ENCODE data around the gene CDK13. TPM values are rescaled to one million over a fixed set of nuclear protein-coding genes. Genes with fewer than 3 reads are reported as not detected.
A peak's percentile ranks its signal among the peaks of the same experiment; 100 is the strongest.
"Not testable (repeated sequence)": the region's sequence is repeated elsewhere in the genome, so short reads cannot be mapped to it uniquely, and the experiment has no call there.

CDK13 gene
- 42.6 and 45.5 TPM in 2 replicates for total RNA-seq

- peak within 1 kb of the TSS; percentile 96 for H3K4me3 Mint-ChIP-seq
- H3K27ac Mint-ChIP-seq = peak within 1 kb of the TSS; percentile 99
- peaks cover 41% of the 10 kb centered on the region for H3K4me1 Mint-ChIP-seq
- no peaks in the 10 kb centered on the region for H3K27me3 Mint-ChIP-seq
- peak; percentile 98 for DNase-seq
- H3K9me3 Mint-ChIP-seq = no peaks in the 10 kb centered on the region
- peaks cover 24% of the 10 kb centered on the region for H3K36me3 Mint-ChIP-seq (ENCODE audit: low read depth)
- intact Hi-C loops (cut with micrococcal nuclease) = loop anchor here (1.0 to 5.0 kb wide), 8 partner anchors 53 to 1932 kb away; partner anchors contain the start of genes MPLKIP, RALA and YAE1
Observed at GRCh38 chr7:39949971-39950472, at the start of gene CDK13. CDK13 (plus strand) TSS chr7:39950256; CDS start chr7:39950642, 386 bp downstream.

DNA sequence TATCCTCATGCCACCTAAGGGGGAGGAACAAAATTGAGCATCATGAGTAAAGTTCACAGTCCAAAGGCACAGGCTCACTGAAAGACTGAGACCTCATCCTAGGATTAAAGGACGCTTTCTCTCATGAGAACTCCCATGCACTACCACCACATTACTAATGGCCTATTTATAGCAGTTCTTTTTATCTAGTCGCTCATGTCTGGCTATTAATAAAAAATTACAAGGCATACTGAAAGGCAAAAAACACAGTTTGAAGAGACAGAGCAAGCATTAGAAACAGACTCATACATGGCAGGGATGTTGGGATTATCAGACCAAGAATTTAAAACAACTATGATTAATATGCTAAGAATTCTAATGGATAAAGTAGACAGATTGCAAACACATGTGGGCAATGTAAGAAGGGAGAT is 46.0 kb upstream of the CDK13 start:
- H3K36me3 Mint-ChIP-seq (ENCODE audit: low read depth) = peaks cover 1% of the 10 kb centered on the region
- no peaks in the 10 kb centered on the region for H3K4me1 Mint-ChIP-seq
- DNase-seq = no peak
- no peak overlapping the region for H3K4me3 Mint-ChIP-seq
- H3K27ac Mint-ChIP-seq = no peak overlapping the region
- intact Hi-C loops (cut with micrococcal nuclease) = no loop called here
- peaks cover 8% of the 10 kb centered on the region for H3K9me3 Mint-ChIP-seq
- H3K27me3 Mint-ChIP-seq = peaks cover 16% of the 10 kb centered on the region

DNA sequence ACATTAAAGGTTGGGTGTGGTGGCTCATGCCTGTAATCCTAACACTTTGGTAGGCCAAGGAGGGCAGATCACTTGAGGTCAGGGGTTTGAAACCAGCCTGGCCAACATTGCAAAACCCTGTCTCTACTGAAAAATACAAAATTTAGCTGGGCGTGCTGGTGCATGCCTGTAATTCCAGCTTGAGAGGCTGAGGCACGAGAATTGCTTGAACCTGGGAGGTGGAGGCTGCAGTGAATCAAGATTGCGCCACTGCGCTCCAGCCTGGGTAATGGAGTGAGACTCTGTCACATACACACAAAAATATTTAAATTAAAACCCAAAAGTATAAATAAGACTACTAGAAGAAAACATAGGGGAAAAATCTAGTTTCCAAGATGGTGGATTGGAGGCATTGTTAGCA is 41.9 kb upstream of the CDK13 start:
- no peak overlapping the region for H3K27ac Mint-ChIP-seq
- H3K9me3 Mint-ChIP-seq = peaks cover 8% of the 10 kb centered on the region
- H3K36me3 Mint-ChIP-seq (ENCODE audit: low read depth) = peaks cover 1% of the 10 kb centered on the region
- intact Hi-C loops (cut with micrococcal nuclease) = no loop called here
- peaks cover 6% of the 10 kb centered on the region for H3K27me3 Mint-ChIP-seq
- no peak for DNase-seq
- H3K4me1 Mint-ChIP-seq = no peaks in the 10 kb centered on the region
- no peak overlapping the region for H3K4me3 Mint-ChIP-seq

DNA sequence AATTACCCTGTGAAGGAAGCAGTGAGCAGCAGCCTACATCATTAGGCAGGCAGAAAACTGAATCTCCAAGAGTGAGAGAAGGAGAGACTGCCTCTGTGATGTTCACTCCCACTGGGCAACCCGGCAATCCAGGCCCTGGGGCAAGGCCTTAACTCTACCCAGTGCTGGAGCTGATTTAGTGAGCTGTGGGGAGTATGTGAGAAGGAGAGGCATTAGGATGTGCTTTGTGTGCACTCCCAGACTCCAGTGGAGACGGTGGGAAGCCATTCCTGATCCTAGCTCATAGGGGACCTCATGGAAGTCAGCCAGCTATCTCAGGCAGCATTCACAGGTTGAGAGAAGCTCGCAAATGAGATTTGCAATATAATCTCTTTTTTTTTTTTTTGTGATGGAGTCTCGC is 41.1 kb upstream of the CDK13 start:
- Mint-ChIP-seq H3K4me3 (no peak overlapping the region), H3K4me1 (no peaks in the 10 kb centered on the region), H3K36me3 (ENCODE audit: low read depth) (peaks cover 1% of the 10 kb centered on the region), H3K27me3 (peaks cover 6% of the 10 kb centered on the region), H3K27ac (no peak overlapping the region), H3K9me3 (peaks cover 8% of the 10 kb centered on the region)
- intact Hi-C loops (cut with micrococcal nuclease) = no loop called here
- DNase-seq = no peak

DNA sequence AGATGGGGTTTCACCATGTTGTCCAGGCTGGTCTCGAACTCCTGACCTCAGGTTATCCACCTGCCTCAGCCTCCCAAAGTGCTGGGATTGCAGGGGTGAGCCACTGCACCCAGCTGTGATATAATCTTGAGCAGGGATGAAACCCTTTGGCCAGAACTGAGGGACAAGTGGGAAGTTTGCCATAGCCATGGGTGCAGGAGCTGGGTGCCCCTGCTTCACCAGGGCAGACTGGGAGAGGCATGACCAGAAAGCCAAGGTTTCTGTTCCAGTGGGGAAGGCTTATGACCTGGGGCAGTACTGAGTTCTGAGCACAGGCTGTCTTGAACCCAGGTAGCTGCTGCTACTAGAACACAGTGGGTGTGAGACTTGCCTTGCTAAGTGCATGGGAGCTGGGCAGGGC is 40.5 kb upstream of the CDK13 start:
- Mint-ChIP-seq H3K27me3 (peaks cover 3% of the 10 kb centered on the region), H3K27ac (no peak overlapping the region), H3K4me1 (no peaks in the 10 kb centered on the region), H3K36me3 (ENCODE audit: low read depth) (peaks cover 1% of the 10 kb centered on the region), H3K9me3 (peaks cover 8% of the 10 kb centered on the region), H3K4me3 (no peak overlapping the region)
- DNase-seq = no peak
- intact Hi-C loops (cut with micrococcal nuclease) = no loop called here

GRCh38 chr7:39910108-39910869 is 39.8 kb upstream of the CDK13 start:
- peaks cover 8% of the 10 kb centered on the region for H3K9me3 Mint-ChIP-seq
- H3K4me3 Mint-ChIP-seq = no peak overlapping the region
- peaks cover 1% of the 10 kb centered on the region for H3K36me3 Mint-ChIP-seq (ENCODE audit: low read depth)
- H3K27me3 Mint-ChIP-seq = peaks cover 3% of the 10 kb centered on the region
- intact Hi-C loops (cut with micrococcal nuclease) = no loop called here
- no peak overlapping the region for H3K27ac Mint-ChIP-seq
- peaks cover 6% of the 10 kb centered on the region for H3K4me1 Mint-ChIP-seq
- DNase-seq = no peak

GRCh38 chr7:39911167-39911566 is 38.9 kb upstream of the CDK13 start:
- Mint-ChIP-seq H3K27me3 (peaks cover 3% of the 10 kb centered on the region), H3K27ac (no peak overlapping the region), H3K9me3 (peaks cover 8% of the 10 kb centered on the region), H3K4me1 (peaks cover 9% of the 10 kb centered on the region), H3K4me3 (no peak overlapping the region), H3K36me3 (ENCODE audit: low read depth) (peaks cover 1% of the 10 kb centered on the region)
- DNase-seq = no peak
- intact Hi-C loops (cut with micrococcal nuclease) = no loop called here

GRCh38 chr7:39915847-39916246 is 34.2 kb upstream of the CDK13 start:
- H3K9me3 Mint-ChIP-seq; H3K27ac Mint-ChIP-seq; H3K27me3 Mint-ChIP-seq; H3K36me3 Mint-ChIP-seq (ENCODE audit: low read depth); DNase-seq; H3K4me3 Mint-ChIP-seq; intact Hi-C loops (cut with micrococcal nuclease); H3K4me1 Mint-ChIP-seq: not testable (repeated sequence)

- H3K27ac Mint-ChIP-seq = no peak overlapping the region
- H3K27me3 Mint-ChIP-seq = peaks cover 17% of the 10 kb centered on the region
- H3K4me1 Mint-ChIP-seq = peaks cover 9% of the 10 kb centered on the region
- intact Hi-C loops (cut with micrococcal nuclease) = no loop called here
- no peaks in the 10 kb centered on the region for H3K36me3 Mint-ChIP-seq (ENCODE audit: low read depth)
- DNase-seq = no peak
- no peak overlapping the region for H3K4me3 Mint-ChIP-seq
- H3K9me3 Mint-ChIP-seq = no peaks in the 10 kb centered on the region
Observed at GRCh38 chr7:39919646-39920045, 30.4 kb upstream of the CDK13 start.

DNA sequence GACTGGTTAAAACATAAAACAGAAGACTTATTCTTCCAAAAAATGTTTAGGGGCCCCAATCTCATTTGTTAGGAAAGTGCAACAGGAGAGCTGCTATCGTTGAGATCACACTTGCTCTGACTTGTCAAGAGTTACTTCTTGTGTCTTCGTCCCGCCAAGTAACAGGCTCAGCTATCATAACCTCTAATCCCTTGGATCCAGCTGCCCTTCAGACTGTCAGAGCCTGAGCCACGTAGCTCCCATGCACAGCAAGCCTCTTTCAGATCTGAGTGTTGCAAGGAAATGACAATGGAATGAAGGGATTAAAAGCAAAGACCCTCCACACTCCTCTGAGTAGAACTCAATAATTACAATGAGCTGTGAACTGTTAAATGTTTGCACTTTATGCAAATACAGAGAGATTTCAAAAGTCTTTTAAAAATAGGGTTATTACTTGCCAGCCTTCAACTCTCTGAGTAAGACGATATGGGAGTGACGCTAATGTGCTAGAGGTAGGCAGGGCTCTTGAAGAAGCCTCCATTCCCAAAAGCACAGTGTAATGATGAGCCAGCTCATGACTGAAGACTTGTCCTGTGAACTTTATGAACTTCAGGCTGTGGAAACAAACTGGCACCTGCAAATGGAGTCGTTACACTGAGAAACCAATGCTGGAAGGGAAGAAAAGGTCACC is 28.4 kb upstream of the CDK13 start:
- Mint-ChIP-seq H3K27me3 (peaks cover 17% of the 10 kb centered on the region), H3K27ac (no peak overlapping the region), H3K4me3 (no peak overlapping the region), H3K36me3 (ENCODE audit: low read depth) (no peaks in the 10 kb centered on the region), H3K9me3 (no peaks in the 10 kb centered on the region), H3K4me1 (no peaks in the 10 kb centered on the region)
- DNase-seq = no peak
- intact Hi-C loops (cut with micrococcal nuclease) = no loop called here

DNA sequence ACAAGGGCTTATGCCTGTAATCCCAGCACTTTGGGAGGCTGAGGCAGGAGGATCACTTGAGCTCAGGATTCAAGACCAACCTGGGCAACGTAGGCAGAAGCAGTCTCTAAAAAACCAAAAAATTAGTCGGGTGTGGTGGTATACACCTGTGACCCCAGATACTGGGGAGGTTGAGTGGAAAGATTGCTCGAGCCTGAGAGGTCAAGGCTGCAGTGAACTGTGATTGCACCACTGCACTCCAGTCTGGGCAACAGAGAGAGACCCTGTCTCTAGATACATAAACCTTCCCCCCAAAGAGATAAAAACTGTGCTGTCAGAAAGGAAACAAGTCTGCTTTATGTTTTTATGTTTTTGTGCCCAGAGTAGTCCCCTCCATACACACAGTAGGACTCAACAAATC is 27.5 kb upstream of the CDK13 start:
- Mint-ChIP-seq H3K9me3 (no peaks in the 10 kb centered on the region), H3K27me3 (peaks cover 17% of the 10 kb centered on the region), H3K4me3 (no peak overlapping the region), H3K36me3 (ENCODE audit: low read depth) (no peaks in the 10 kb centered on the region), H3K27ac (no peak overlapping the region), H3K4me1 (no peaks in the 10 kb centered on the region)
- no peak for DNase-seq
- intact Hi-C loops (cut with micrococcal nuclease) = no loop called here

- H3K4me1 Mint-ChIP-seq = no peaks in the 10 kb centered on the region
- no peak overlapping the region for H3K4me3 Mint-ChIP-seq
- intact Hi-C loops (cut with micrococcal nuclease) = no loop called here
- H3K27me3 Mint-ChIP-seq = peaks cover 17% of the 10 kb centered on the region
- no peaks in the 10 kb centered on the region for H3K9me3 Mint-ChIP-seq
- no peak for DNase-seq
- H3K27ac Mint-ChIP-seq = no peak overlapping the region
- no peaks in the 10 kb centered on the region for H3K36me3 Mint-ChIP-seq (ENCODE audit: low read depth)
Observed at GRCh38 chr7:39923091-39923490, 27.0 kb upstream of the CDK13 start.

DNA sequence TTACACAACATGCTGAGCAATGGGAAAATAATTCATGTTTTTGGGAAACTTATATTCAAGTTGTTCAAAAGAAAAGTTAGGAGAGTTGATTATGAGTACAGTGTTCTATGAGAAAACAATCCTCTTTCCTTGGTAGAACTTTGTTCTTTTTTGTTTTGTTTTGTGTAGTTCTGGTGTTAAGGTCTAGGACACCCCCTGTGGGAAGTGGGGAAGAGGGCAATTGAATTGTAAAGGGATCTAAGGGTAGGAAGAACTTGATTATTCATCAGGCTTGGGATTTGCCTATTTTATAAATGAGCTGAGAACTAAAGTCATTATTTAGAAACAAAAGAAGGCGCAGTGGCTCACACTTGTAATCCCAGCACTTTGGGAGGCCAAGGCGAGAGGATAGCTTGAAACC is 25.9 kb upstream of the CDK13 start:
- peaks cover 12% of the 10 kb centered on the region for H3K27me3 Mint-ChIP-seq
- DNase-seq = no peak
- H3K36me3 Mint-ChIP-seq (ENCODE audit: low read depth) = no peaks in the 10 kb centered on the region
- no peak overlapping the region for H3K27ac Mint-ChIP-seq
- intact Hi-C loops (cut with micrococcal nuclease) = no loop called here
- no peaks in the 10 kb centered on the region for H3K4me1 Mint-ChIP-seq
- no peaks in the 10 kb centered on the region for H3K9me3 Mint-ChIP-seq
- no peak overlapping the region for H3K4me3 Mint-ChIP-seq

DNA sequence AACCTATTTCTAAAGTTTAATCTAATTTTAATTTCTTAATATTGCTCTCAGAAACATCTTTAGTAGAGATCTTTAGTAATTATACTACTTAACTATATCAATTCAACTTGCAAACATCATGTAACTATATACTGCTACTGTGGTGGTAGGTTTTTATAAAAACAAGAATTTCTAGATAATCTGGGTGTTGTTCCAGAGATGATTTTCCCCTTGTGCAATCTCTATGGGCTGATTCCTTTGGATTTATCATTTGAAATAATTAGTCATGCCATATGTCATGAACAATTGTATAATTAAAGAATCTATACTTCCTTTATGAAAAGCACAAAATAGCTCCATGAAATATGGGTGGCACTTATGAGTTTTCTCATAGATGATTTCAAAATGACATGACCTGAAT is 23.9 kb upstream of the CDK13 start:
- no peak for DNase-seq
- no peak overlapping the region for H3K4me3 Mint-ChIP-seq
- no peaks in the 10 kb centered on the region for H3K36me3 Mint-ChIP-seq (ENCODE audit: low read depth)
- H3K4me1 Mint-ChIP-seq = no peaks in the 10 kb centered on the region
- no peak overlapping the region for H3K27ac Mint-ChIP-seq
- peaks cover 16% of the 10 kb centered on the region for H3K27me3 Mint-ChIP-seq
- intact Hi-C loops (cut with micrococcal nuclease) = no loop called here
- no peaks in the 10 kb centered on the region for H3K9me3 Mint-ChIP-seq
